K562 (cell line): ENCODE data around the gene MERTK. TPM values are rescaled to one million over a fixed set of nuclear protein-coding genes. Genes with fewer than 3 reads are reported as not detected.

Experiments used
- ATAC-seq: fragments of 200-7000 bp; cut with Tn5 transposase; 3 replicates; pipeline ENCODE4 v1.9.1; 2020; ENCODE audit warnings: moderate library complexity
- BruUV-seq: library from RNA; stranded (reverse); fragments of 400-500 nt; replicated peaks from 2 replicates; lab custom pipeline; 2021; lab: Mats Ljungman, UMichigan
- CTCF ChIA-PET: fragments of 300-600 bp; formaldehyde crosslinking; extraction: SDS; loops from one replicate; lab custom pipeline; 2021; ENCODE audit warnings: low intra/inter-chr PET ratio; lab: Yijun Ruan, JAX
- POLR2A ChIA-PET: fragments of 300-600, 350-650 bp; sonication (Branson Sonifier 250); formaldehyde crosslinking; extraction: SDS; loops from one replicate; lab custom pipeline; 2021; ENCODE audit warnings: antibody characterized with exemption, inconsistent platforms; lab: Yijun Ruan, JAX
- DNase-seq, 4 experiments: peaks; one replicate each; pipeline versions ENCODE4 v3.0.0 to v3.0.0-alpha.2; 2011 to 2018; ENCODE audit warnings: low spot score in 3 of 4, mixed read lengths in 3 of 4; ENCODE audit errors: extremely low read depth in 1 of 4
- FAIRE-seq: peaks from 2 replicates; lab custom pipeline; 2011; peaks lifted over from hg19 to GRCh38; lab: Jason Lieb, UNC
- H2AFZ ChIP-seq: 2 replicates; pipeline ENCODE4 v1.6.0; 2011; ENCODE audit warnings: low read depth, low read length, control low read depth, inconsistent platforms
- H3K27ac ChIP-seq: fragments of 200-600 bp; 3 replicates; pipeline ENCODE4 v1.8.0; 2011; ENCODE audit warnings: low read depth, mild to moderate bottlenecking, control low read depth, inconsistent platforms, low read length, moderate library complexity, mixed read lengths; ENCODE audit errors: extremely low read depth
- H3K27me3 ChIP-seq, 2 experiments: fragments of 300-600 bp in 1 of 2; 2 replicates in 1 of 2; 3 replicates in 1 of 2; pipeline versions ENCODE4 v1.6.0 to v1.8.0; 2011; ENCODE audit warnings: inconsistent platforms in 2 of 2, low read length in 2 of 2, mild to moderate bottlenecking in 1 of 2, mixed read lengths in 1 of 2, moderate library complexity in 1 of 2; ENCODE audit not compliant: control insufficient read depth in 2 of 2, insufficient read depth in 2 of 2
- H3K36me3 ChIP-seq: fragments of 300-600 bp; 3 replicates; pipeline ENCODE4 v1.8.0; 2011; ENCODE audit warnings: mild to moderate bottlenecking, low read length, inconsistent platforms; ENCODE audit not compliant: control insufficient read depth, insufficient read depth
- H3K4me1 ChIP-seq, 2 experiments: fragments of 200-600 bp in 1 of 2; replicated peaks in 1 of 2; 2 replicates in 1 of 2; 3 replicates in 1 of 2; pipeline versions ENCODE4 v1.5.1 to v1.8.0; 2011; ENCODE audit warnings: inconsistent platforms in 2 of 2, low read length in 2 of 2, mild to moderate bottlenecking in 1 of 2, mixed read lengths in 1 of 2, moderate library complexity in 1 of 2; ENCODE audit not compliant: control insufficient read depth in 2 of 2, insufficient read depth in 2 of 2
- H3K4me2 ChIP-seq: 2 replicates; pipeline ENCODE4 v1.6.1; 2011; ENCODE audit warnings: low read length, control low read depth, inconsistent platforms, mixed read lengths; ENCODE audit not compliant: insufficient read depth
- H3K4me3 ChIP-seq: fragments of 200-600 bp; sonication (generic), shearing (Covaris generic); 2 replicates; pipeline ENCODE4 v1.5.1; 2016; ENCODE audit warnings: control low read depth, inconsistent platforms
- H3K79me2 ChIP-seq: fragments of 200-600 bp; 3 replicates; pipeline ENCODE4 v1.8.0; 2011; ENCODE audit warnings: low read length, inconsistent platforms; ENCODE audit not compliant: control insufficient read depth, insufficient read depth
- H3K9ac ChIP-seq, 2 experiments: 2 replicates each; pipeline versions ENCODE4 v1.6.0 to v1.6.1; 2011; ENCODE audit warnings: low read depth in 2 of 2, low read length in 2 of 2, control low read depth in 1 of 2, inconsistent platforms in 1 of 2, mild to moderate bottlenecking in 1 of 2, mixed read lengths in 1 of 2; ENCODE audit not compliant: insufficient read depth in 1 of 2
- H3K9me1 ChIP-seq: one replicate; pipeline ENCODE4 v1.6.0; 2011; ENCODE audit warnings: inconsistent platforms, mild to moderate bottlenecking, low read length, moderate library complexity; ENCODE audit not compliant: control insufficient read depth, insufficient read depth
- H3K9me3 ChIP-seq: replicated peaks from 2 replicates; pipeline ENCODE4 v1.5.1; 2011; ENCODE audit warnings: low read depth, low read length, inconsistent platforms; ENCODE audit not compliant: control insufficient read depth, insufficient read depth
- H4K20me1 ChIP-seq: replicated peaks from 2 replicates; pipeline ENCODE4 v1.6.1; 2011; ENCODE audit warnings: low read length, inconsistent platforms, mixed read lengths; ENCODE audit not compliant: control insufficient read depth, insufficient read depth
- BRD4 ChIP-seq: fragments of 200-600 bp; sonication (generic); IDR thresholded peaks from 2 replicates; pipeline ENCODE4 v1.6.1; 2017; ENCODE audit warnings: inconsistent platforms
- CTBP1 ChIP-seq: fragments of 450-650 bp; IDR thresholded peaks from 2 replicates; pipeline ENCODE4 v1.6.1; 2016; ENCODE audit warnings: borderline replicate concordance
- HDAC1 ChIP-seq, 2 experiments: fragments of 450-650 bp; IDR thresholded peaks; 2 replicates each; pipeline ENCODE4 v1.6.1; 2016 to 2017; ENCODE audit warnings: inconsistent platforms in 1 of 2, mild to moderate bottlenecking in 1 of 2, moderate library complexity in 1 of 2
- JUN ChIP-seq, 2 experiments: sonication (generic) in 1 of 2; formaldehyde crosslinking in 1 of 2; IDR thresholded peaks; 2 replicates each; pipeline versions ENCODE4 v1.6.1 to v1.8.0; 2012 to 2022; ENCODE audit warnings: borderline replicate concordance in 2 of 2, mild to moderate bottlenecking in 2 of 2, improper control_type of control experiment in 1 of 2, low read depth in 1 of 2, low read length in 1 of 2, missing genetic modification reagents in 1 of 2
- SRSF7 ChIP-seq: fragments of 200-400 bp; formaldehyde crosslinking; optimal IDR thresholded peaks from 2 replicates; pipeline ENCODE3; 2017; ENCODE audit warnings: mild to moderate bottlenecking, low read depth, low read length
- TEAD4 ChIP-seq, 2 experiments: sonication (generic) in 1 of 2; formaldehyde crosslinking in 1 of 2; IDR thresholded peaks; 2 replicates each; pipeline versions ENCODE4 v1.6.1 to v1.8.0; 2012 to 2022; ENCODE audit warnings: borderline replicate concordance in 1 of 2, inconsistent platforms in 1 of 2, low read length in 1 of 2, mild to moderate bottlenecking in 1 of 2, missing genetic modification reagents in 1 of 2
- UBTF ChIP-seq, 2 experiments: IDR thresholded peaks; 2 replicates each; pipeline ENCODE4 v1.6.1; 2012; ENCODE audit warnings: improper control_type of control experiment in 2 of 2, low read depth in 2 of 2, low read length in 2 of 2, borderline replicate concordance in 1 of 2
- ZNF316 ChIP-seq: fragments of 450-650 bp; IDR thresholded peaks from 2 replicates; pipeline ENCODE4 v1.6.1; 2016
- ZNF511 ChIP-seq: sonication (generic); formaldehyde crosslinking; IDR thresholded peaks from 2 replicates; pipeline ENCODE4 v1.8.0; 2022; ENCODE audit warnings: mild to moderate bottlenecking, missing genetic modification reagents
- ZNF644 ChIP-seq: fragments of 200-800 bp; sonication (Bioruptor generic); IDR thresholded peaks from 2 replicates; pipeline ENCODE4 v1.6.1; 2016; ENCODE audit warnings: low read depth, missing genetic modification characterization, missing compliant biosample characterization
- WGBS: fragments of 100-300 bp; shearing (Covaris generic); methylation state at CpG from one replicate; pipeline ENCODE4 v1.1.6; 2016; ENCODE audit warnings: low coverage, mixed read lengths; ENCODE audit not compliant: insufficient coverage; ENCODE audit errors: missing lambda C conversion rate; 5-methylcytosine and 5-hydroxymethylcytosine counted together
- in situ Hi-C: fragments of 300-500 bp; cut with MboI; formaldehyde crosslinking; loops from 4 replicates; pipeline ENCODE4 v1.15.0; 2018; ENCODE audit warnings: inconsistent platforms, mixed read lengths
- intact Hi-C: fragments of 100-400 bp; cut with micrococcal nuclease; formaldehyde crosslinking; loops from 2 replicates; pipeline ENCODE4 v1.14.2; 2022
- polyA plus RNA-seq, 8 experiments: library from polyadenylated mRNA; depleted of rRNA in 4 of 8; stranded (reverse) in 5 of 8; unstranded in 3 of 8; fragments of >200 nt; fragmentation: Nextera tagmentation in 2 of 8; fragmentation: Illumina TruSeq in 1 of 8; extraction: Ambion mirVana in 2 of 8; extraction: Trizol in 1 of 8; gene quantifications; 2 replicates each; pipeline versions ENCODE4 v1.2.1 to v1.2.3, GENCODE V29; 2011 to 2014; ENCODE audit warnings: inconsistent platforms in 1 of 8, missing spikeins in 1 of 8
- total RNA-seq, 7 experiments: library from RNA; depleted of rRNA in 6 of 7; stranded (reverse); fragments of >200 nt in 6 of 7; fragmentation: Illumina TruSeq in 2 of 7; extraction: Trizol in 2 of 7; gene quantifications; 2 replicates each; pipeline versions ENCODE4 v1.2.1 to v1.2.3, GENCODE V29; 2011 to 2021; ENCODE audit warnings: low replicate concordance in 1 of 7

Gene MERTK
- total and polyA plus RNA-seq, 9 of the 15 experiments (the other 6 are each of a cell fraction or from before 2014, with no cell fraction given) = 0.23 to 1.6 (median 0.74) TPM

- Histone ChIP-seq H3K27ac (no peak overlapping the region), H3K4me1 (peaks cover 0 to 3% of the 10 kb centered on the region in 2 experiments; a peak in 1 of 5 replicates), H3K9me1 (no peaks in the 10 kb centered on the region), H3K27me3 (peaks cover 0 to 3% of the 10 kb centered on the region in 2 experiments; a peak in 1 of 5 replicates), H3K4me3 (no peak overlapping the region), H3K36me3 (no peaks in the 10 kb centered on the region), H2AFZ (no peak overlapping the region), H3K79me2 (no peaks in the 10 kb centered on the region), H4K20me1 (no peaks in the 10 kb centered on the region), H3K4me2 (no peak overlapping the region), H3K9me3 (no peaks in the 10 kb centered on the region), H3K9ac (no peak overlapping the region)
- no peak for TF ChIP-seq SRSF7
- peak; percentile 37 for TF ChIP-seq ZNF316
- no peak for ATAC-seq
- ChIA-PET POLR2A (interaction anchor here (0.7 to 1.2 kb wide), 3 partner anchors 20 to 38 kb away, joined by 3 read pairs; no protein-coding TSS in a partner anchor), CTCF (no interaction called here)
- in situ Hi-C loops = no loop called here
- no peak for FAIRE-seq
- 15% methylated on average over 5 of the region's 5 CpGs for WGBS
- intact Hi-C loops = no loop called here
- BruUV-seq = no TSS peak
- DNase-seq = no peak
These were observed 102.2 kb downstream of the MERTK start for GRCh38 chr2:112000399-112001135.

GRCh38 chr2:112001136-112001715 lies 102.8 kb downstream of the MERTK start:
- FAIRE-seq (peak; percentile 67), DNase-seq (no peak), ATAC-seq (no peak)
- peaks cover 0 to 3% of the 10 kb centered on the region in 2 experiments; a peak in 1 of 5 replicates for H3K4me1 ChIP-seq
- H3K27ac ChIP-seq = no peak overlapping the region
- no peaks in the 10 kb centered on the region for H3K36me3 ChIP-seq
- no peaks in the 10 kb centered on the region for H3K9me3 ChIP-seq
- POLR2A ChIA-PET = interaction anchor here (0.7 to 1.2 kb wide), 3 partner anchors 20 to 38 kb away, joined by 3 read pairs; no protein-coding TSS in a partner anchor
- no peaks in the 10 kb centered on the region for H3K9me1 ChIP-seq
- CTCF ChIA-PET = no interaction called here
- H3K4me3 ChIP-seq = no peak overlapping the region
- 18% methylated on average over 4 of the region's 4 CpGs for WGBS
- H3K79me2 ChIP-seq = no peaks in the 10 kb centered on the region
- no peak overlapping the region for H3K4me2 ChIP-seq
- BruUV-seq = no TSS peak
- no peaks in the 10 kb centered on the region for H3K27me3 ChIP-seq
- no peaks in the 10 kb centered on the region for H4K20me1 ChIP-seq
- H2AFZ ChIP-seq = no peak overlapping the region
- H3K9ac ChIP-seq = no peak overlapping the region
- intact Hi-C loops = no loop called here
- in situ Hi-C loops = no loop called here
- no peak for TF ChIP-seq HDAC1 (IDR thresholded peaks at IDR 0.05)
- no peak for TF ChIP-seq JUN (IDR thresholded peaks at IDR 0.05; ENCODE audit: borderline replicate concordance, low read depth, low read length)
- no peak for TF ChIP-seq JUN (CRISPR knock-in tag; IDR thresholded peaks at IDR 0.05; ENCODE audit: borderline replicate concordance)
- no peak for TF ChIP-seq BRD4
- TF ChIP-seq ZNF644 = no peak
- peak; percentile 57; the same call in 1 of the 2 replicates for TF ChIP-seq CTBP1
- TF ChIP-seq UBTF (IDR thresholded peaks at IDR 0.05; ENCODE audit: borderline replicate concordance in 1 of 2, low read depth in 2 of 2, low read length in 2 of 2) = no peak
- no peak for TF ChIP-seq ZNF511
- TF ChIP-seq TEAD4 (IDR thresholded peaks at IDR 0.05; ENCODE audit: low read length) = peak; percentile 49; the same call in 1 of the 2 replicates
- no peak for TF ChIP-seq TEAD4 (CRISPR knock-in tag; IDR thresholded peaks at IDR 0.05; ENCODE audit: borderline replicate concordance)
